ENCODE measurements around the gene VWA5B2. TPM values are rescaled to one million over a fixed set of nuclear protein-coding genes. Genes with fewer than 3 reads are reported as not detected.

The VWA5B2 gene
- total RNA-seq, 4 donors from 2014 or later = not detected

GRCh38 chr3:184272269-184272668 lies 42.9 kb downstream of the VWA5B2 start:
- H3K4me1 ChIP-seq = no peaks in the 10 kb centered on the region
- in situ Hi-C loops (cut with MboI; ENCODE audit: low sequenced_read_pairs in 4 of 4) (loop anchor here in 1 of 4 donors (25.0 kb wide), 1 partner anchor 385 kb away; the partner anchor contains the start of gene PARL), intact Hi-C loops (cut with DNase I; ENCODE audit: low total_unique reads) (no loop called here)
- no peak overlapping the region for H3K4me3 ChIP-seq
- H3K27me3 ChIP-seq = peaks cover 20 to 38% (median 26%) of the 10 kb centered on the region in 3 donors
- no peak overlapping the region for H3K27ac ChIP-seq
- DNase-seq (no peak), ATAC-seq (no peak)
- no peaks in the 10 kb centered on the region for H3K36me3 ChIP-seq
- no peak for TF ChIP-seq CTCF (IDR thresholded peaks at IDR 0.05 in 4 of 5, conservative IDR thresholded peaks at IDR 0.05 in 1 of 5)
- TF ChIP-seq POLR2A (IDR thresholded peaks at IDR 0.05) = no peak
- no peaks in the 10 kb centered on the region for H3K9me3 ChIP-seq

- H3K27ac ChIP-seq = no peak overlapping the region
- ATAC-seq (no peak), DNase-seq (no peak)
- TF ChIP-seq CTCF (IDR thresholded peaks at IDR 0.05 in 4 of 5, conservative IDR thresholded peaks at IDR 0.05 in 1 of 5) = no peak
- no peak for TF ChIP-seq POLR2A (IDR thresholded peaks at IDR 0.05)
- no peaks in the 10 kb centered on the region for H3K36me3 ChIP-seq
- H3K9me3 ChIP-seq = no peaks in the 10 kb centered on the region
- in situ Hi-C loops (cut with MboI; ENCODE audit: low sequenced_read_pairs in 4 of 4) = loop anchor here in 1 of 4 donors (25.0 kb wide), 1 partner anchor 388 kb away; the partner anchor contains the start of gene PARL
- no peaks in the 10 kb centered on the region for H3K4me1 ChIP-seq
- H3K4me3 ChIP-seq = no peak overlapping the region
- H3K27me3 ChIP-seq = peaks cover 20 to 28% (median 24%) of the 10 kb centered on the region in 3 donors
- intact Hi-C loops (cut with DNase I; ENCODE audit: low total_unique reads) = no loop called here
Observed at GRCh38 chr3:184275381-184275701, 46.0 kb downstream of the VWA5B2 start.

- ATAC-seq = no peak
Observed at GRCh38 chr3:184275961-184276910, 46.9 kb downstream of the VWA5B2 start, which contains the start of gene ECE2. ECE2 (plus strand) TSS chr3:184276022; CDS start chr3:184276154, 132 bp downstream.

GRCh38 chr3:184277366-184277765 lies 48.0 kb downstream of the VWA5B2 start:
- no peaks in the 10 kb centered on the region for H3K9me3 ChIP-seq
- H3K36me3 ChIP-seq = no peaks in the 10 kb centered on the region
- no peak overlapping the region for H3K4me3 ChIP-seq
- H3K27me3 ChIP-seq = peaks cover 20 to 28% (median 24%) of the 10 kb centered on the region in 3 donors
- intact Hi-C loops (cut with DNase I; ENCODE audit: low total_unique reads) (no loop called here), in situ Hi-C loops (cut with MboI; ENCODE audit: low sequenced_read_pairs in 4 of 4) (loop anchor here in 1 of 4 donors (25.0 kb wide), 1 partner anchor 390 kb away; the partner anchor contains the start of gene PARL)
- TF ChIP-seq CTCF (IDR thresholded peaks at IDR 0.05 in 4 of 5, conservative IDR thresholded peaks at IDR 0.05 in 1 of 5) (no peak), POLR2A (IDR thresholded peaks at IDR 0.05) (no peak)
- ATAC-seq = no peak
- H3K4me1 ChIP-seq = no peaks in the 10 kb centered on the region
- DNase-seq = no peak
- H3K27ac ChIP-seq = no peak overlapping the region

More at GRCh38 chr3:184275961-184276910, 46.9 kb downstream of the VWA5B2 start, which contains the start of gene ECE2:
- no peaks in the 10 kb centered on the region for H3K36me3 ChIP-seq
- H3K27me3 ChIP-seq = peaks cover 20 to 28% (median 24%) of the 10 kb centered on the region in 3 donors
- H3K4me3 ChIP-seq = no peak within 1 kb of the TSS
- intact Hi-C loops (cut with DNase I; ENCODE audit: low total_unique reads) (no loop called here), in situ Hi-C loops (cut with MboI; ENCODE audit: low sequenced_read_pairs in 4 of 4) (loop anchor here in 1 of 4 donors (25.0 kb wide), 1 partner anchor 389 kb away; the partner anchor contains the start of gene PARL)
- no peaks in the 10 kb centered on the region for H3K9me3 ChIP-seq
- no peak within 1 kb of the TSS for H3K27ac ChIP-seq
- H3K4me1 ChIP-seq = no peaks in the 10 kb centered on the region
- no peak for TF ChIP-seq POLR2A (IDR thresholded peaks at IDR 0.05)
- TF ChIP-seq CTCF (IDR thresholded peaks at IDR 0.05 in 4 of 5, conservative IDR thresholded peaks at IDR 0.05 in 1 of 5) = no peak
- no peak for DNase-seq

Measured in gastrocnemius medialis (tissue), 4 donors.